HT-29 (cell line): Measurements from ENCODE around the gene TOPAZ1. TPM values are rescaled to one million over a fixed set of nuclear protein-coding genes. Genes with fewer than 3 reads are reported as not detected.

Experiments
- DNase-seq: peaks from one replicate; pipeline ENCODE4 v3.0.0-alpha.2; 2015; ENCODE audit warnings: low spot score
- total RNA-seq: library from RNA; depleted of rRNA; stranded (reverse); fragments of >200 nt; shearing (Covaris generic); gene quantifications from 2 replicates; pipeline ENCODE4 v1.2.3, GENCODE V29; 2014; rRNA removed

TOPAZ1 gene
- total RNA-seq, result not detected in 2 replicates

- no peak for DNase-seq
These were observed at the start of gene TOPAZ1 for GRCh38 chr3:44241706-44242105. TSS of gene TOPAZ1 (plus strand) at chr3:44241886. CDS start at chr3:44242054, 168 bp downstream.

GRCh38 chr3:44198284-44199269, 43.1 kb upstream of the TOPAZ1 start:
- DNase-seq, result peak; percentile 69

GRCh38 chr3:44206261-44206660, 35.4 kb upstream of the TOPAZ1 start:
- DNase-seq, result no peak

- no peak for DNase-seq
These were observed 34.6 kb upstream of the TOPAZ1 start for GRCh38 chr3:44206862-44207652.

- no peak for DNase-seq
These were observed 33.6 kb upstream of the TOPAZ1 start for GRCh38 chr3:44208086-44208485.

- DNase-seq, result no peak
These were observed 33.1 kb upstream of the TOPAZ1 start for GRCh38 chr3:44208568-44208967.

GRCh38 chr3:44210967-44211366, 30.7 kb upstream of the TOPAZ1 start:
- DNase-seq, result no peak

GRCh38 chr3:44222337-44222736, 19.3 kb upstream of the TOPAZ1 start:
- no peak for DNase-seq

- no peak for DNase-seq
These were observed 18.4 kb upstream of the TOPAZ1 start for GRCh38 chr3:44223299-44223698.

GRCh38 chr3:44224131-44224530, 17.6 kb upstream of the TOPAZ1 start:
- DNase-seq, result no peak

- DNase-seq, result no peak
These were observed 15.1 kb upstream of the TOPAZ1 start for GRCh38 chr3:44226573-44226972.

- no peak for DNase-seq
These were observed 14.1 kb upstream of the TOPAZ1 start for GRCh38 chr3:44227632-44228031.

- DNase-seq, result no peak
These were observed 12.8 kb upstream of the TOPAZ1 start for GRCh38 chr3:44228900-44229299.

- DNase-seq, result no peak
These were observed 9.3 kb upstream of the TOPAZ1 start for GRCh38 chr3:44232407-44232806.

- no peak for DNase-seq
These were observed 6.9 kb upstream of the TOPAZ1 start for GRCh38 chr3:44234648-44235268.

- DNase-seq, result peak; percentile 62
These were observed 5.8 kb upstream of the TOPAZ1 start for GRCh38 chr3:44235604-44236484.

- DNase-seq, result no peak
These were observed 5.2 kb upstream of the TOPAZ1 start for GRCh38 chr3:44236485-44236908.

- no peak for DNase-seq
These were observed 4.5 kb upstream of the TOPAZ1 start for GRCh38 chr3:44237161-44237560.

GRCh38 chr3:44237665-44238064, 4.0 kb upstream of the TOPAZ1 start:
- no peak for DNase-seq

GRCh38 chr3:44238889-44239288, 2.8 kb upstream of the TOPAZ1 start:
- no peak for DNase-seq

GRCh38 chr3:44240061-44240460, 1.6 kb upstream of the TOPAZ1 start:
- no peak for DNase-seq
